ENCODE results near the gene ATP2A1.
A peak's percentile ranks its signal among the peaks of the same experiment; 100 is the strongest.
"Not testable (repeated sequence)": the region's sequence is repeated elsewhere in the genome, so short reads cannot be mapped to it uniquely, and the experiment has no call there.

The ATP2A1 gene

GRCh38 chr16:28883221-28883996, 5.1 kb downstream of the ATP2A1 start:
- WGBS, result 76% methylated on average over 25 of the region's 25 CpGs
- H3K4me1 ChIP-seq (ENCODE audit: insufficient read depth, low read length), result peaks cover 24% of the 10 kb centered on the region

DNA sequence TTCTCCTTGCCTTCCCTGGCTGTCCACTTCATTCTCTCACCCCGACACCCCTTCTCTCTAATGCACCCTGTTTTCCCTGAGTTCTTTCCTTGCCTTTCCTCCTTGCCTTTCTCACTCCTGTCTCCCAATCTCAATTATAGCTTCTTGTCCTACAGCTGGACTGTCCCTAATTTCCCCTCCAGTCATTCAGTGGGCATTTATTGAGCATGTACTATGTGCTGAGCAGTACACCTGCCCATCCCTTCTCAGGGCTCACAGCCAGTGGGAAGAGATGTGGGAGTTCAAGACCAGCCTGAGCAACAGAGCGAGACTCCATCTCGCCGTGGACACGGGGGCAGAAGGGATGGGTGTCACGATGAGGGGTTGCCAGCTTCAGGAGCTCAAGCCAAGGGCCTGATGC, 5.8 kb downstream of the ATP2A1 start:
- Histone ChIP-seq H3K36me3 (ENCODE audit: insufficient read depth, low read length) (no peaks in the 10 kb centered on the region), H3K27ac (ENCODE audit: low read depth, low read length) (no peak overlapping the region), H3K4me3 (ENCODE audit: low read length) (no peak overlapping the region), H3K27me3 (ENCODE audit: insufficient read depth, low read length) (peaks cover 11% of the 10 kb centered on the region), H3K9me3 (ENCODE audit: insufficient read depth, low read depth, low read length) (no peaks in the 10 kb centered on the region), H3K4me1 (ENCODE audit: insufficient read depth, low read length) (peaks cover 20% of the 10 kb centered on the region), H3K9ac (ENCODE audit: low read depth, low read length) (no peak overlapping the region)
- WGBS, result 92% methylated on average over 6 of the region's 6 CpGs

More at GRCh38 chr16:28883221-28883996, 5.1 kb downstream of the ATP2A1 start:
- H3K4me3 ChIP-seq (ENCODE audit: low read length), result no peak overlapping the region
- H3K36me3 ChIP-seq (ENCODE audit: insufficient read depth, low read length), result no peaks in the 10 kb centered on the region
- H3K27me3 ChIP-seq (ENCODE audit: insufficient read depth, low read length), result peaks cover 11% of the 10 kb centered on the region
- H3K27ac ChIP-seq (ENCODE audit: low read depth, low read length), result peak overlapping the region; percentile 30; the same call in 1 of the 2 replicates
- no peaks in the 10 kb centered on the region for H3K9me3 ChIP-seq (ENCODE audit: insufficient read depth, low read depth, low read length)
- H3K9ac ChIP-seq (ENCODE audit: low read depth, low read length), result no peak overlapping the region

DNA sequence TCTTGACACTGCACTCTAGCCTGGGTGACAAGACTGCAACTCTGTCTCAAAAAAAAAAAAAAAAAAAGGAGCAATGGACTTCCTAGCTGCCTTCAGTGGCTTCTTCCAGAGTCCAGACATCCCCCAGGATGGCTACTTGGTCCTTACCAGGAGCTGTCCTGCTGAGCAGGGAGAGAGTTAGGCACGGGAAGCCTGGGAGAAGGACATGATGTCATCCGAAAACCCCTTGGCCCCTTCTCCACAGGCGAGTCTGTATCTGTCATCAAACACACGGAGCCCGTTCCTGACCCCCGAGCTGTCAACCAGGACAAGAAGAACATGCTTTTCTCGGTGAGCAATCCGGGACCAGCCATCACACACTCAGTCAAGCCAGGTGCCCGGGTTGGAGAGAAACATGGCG, 8.7 kb downstream of the ATP2A1 start:
- no peaks in the 10 kb centered on the region for H3K36me3 ChIP-seq (ENCODE audit: insufficient read depth, low read length)
- no peak overlapping the region for H3K27ac ChIP-seq (ENCODE audit: low read depth, low read length)
- peaks cover 14% of the 10 kb centered on the region for H3K4me1 ChIP-seq (ENCODE audit: insufficient read depth, low read length)
- no peaks in the 10 kb centered on the region for H3K27me3 ChIP-seq (ENCODE audit: insufficient read depth, low read length)
- H3K9me3 ChIP-seq (ENCODE audit: insufficient read depth, low read depth, low read length), result no peaks in the 10 kb centered on the region
- H3K4me3 ChIP-seq (ENCODE audit: low read length), result no peak overlapping the region
- H3K9ac ChIP-seq (ENCODE audit: low read depth, low read length), result no peak overlapping the region
- 79% methylated on average over 10 of the region's 10 CpGs for WGBS

GRCh38 chr16:28890355-28890754, 12.1 kb downstream of the ATP2A1 start:
- not testable (repeated sequence) for H3K27ac ChIP-seq (ENCODE audit: low read depth, low read length); H3K9me3 ChIP-seq (ENCODE audit: insufficient read depth, low read depth, low read length); H3K36me3 ChIP-seq (ENCODE audit: insufficient read depth, low read length); H3K4me1 ChIP-seq (ENCODE audit: insufficient read depth, low read length); H3K27me3 ChIP-seq (ENCODE audit: insufficient read depth, low read length); H3K9ac ChIP-seq (ENCODE audit: low read depth, low read length); H3K4me3 ChIP-seq (ENCODE audit: low read length)
- WGBS, result 94% methylated on average over 5 of the region's 5 CpGs

DNA sequence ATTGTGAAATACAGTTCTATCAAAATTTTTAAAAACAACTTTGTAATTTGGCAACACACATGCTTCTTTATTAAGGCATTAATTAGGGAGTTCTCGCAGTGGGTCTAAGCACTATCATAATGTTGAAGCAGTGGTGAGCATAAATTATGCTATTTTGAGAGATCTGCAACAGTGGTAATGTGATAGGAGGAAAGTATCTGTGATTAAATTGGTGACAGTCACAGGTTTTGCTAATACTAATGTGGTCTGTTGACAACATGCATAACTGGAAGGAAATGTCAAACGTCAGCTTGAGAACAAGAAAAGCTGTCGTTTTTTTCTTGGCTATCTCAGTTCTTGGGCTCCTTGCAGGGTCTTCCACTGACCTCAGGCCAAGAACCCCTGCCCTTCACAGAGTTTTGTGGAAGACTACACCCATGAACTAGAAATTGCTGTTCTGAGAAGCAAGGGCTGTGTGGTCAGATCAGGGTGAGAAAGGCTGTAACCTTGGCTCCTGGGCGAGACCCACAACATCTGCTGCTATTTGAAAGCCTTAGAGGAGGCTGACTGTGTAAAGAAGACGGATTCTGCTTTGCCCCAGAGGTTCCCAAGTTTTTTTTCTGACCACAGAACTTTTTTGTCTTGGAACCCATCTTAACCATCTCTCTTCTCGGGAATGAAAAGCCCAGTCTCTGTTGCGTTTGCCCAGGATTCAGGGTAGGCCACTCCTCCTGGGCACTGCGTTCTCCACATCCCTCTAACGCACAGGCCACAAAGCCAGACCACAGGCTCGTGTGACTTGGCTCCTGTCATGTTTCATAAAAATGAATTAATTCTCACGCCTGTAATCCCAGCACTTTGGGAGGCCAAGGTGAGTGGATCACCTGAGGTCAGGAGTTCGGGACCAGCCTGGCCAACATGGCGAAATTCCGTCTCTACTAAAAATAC, 13.9 kb downstream of the ATP2A1 start:
- H3K27me3 ChIP-seq (ENCODE audit: insufficient read depth, low read length), result no peaks in the 10 kb centered on the region
- no peak overlapping the region for H3K27ac ChIP-seq (ENCODE audit: low read depth, low read length)
- WGBS, result 90% methylated on average over 14 of the region's 14 CpGs
- H3K9ac ChIP-seq (ENCODE audit: low read depth, low read length), result no peak overlapping the region
- no peaks in the 10 kb centered on the region for H3K36me3 ChIP-seq (ENCODE audit: insufficient read depth, low read length)
- no peak overlapping the region for H3K4me3 ChIP-seq (ENCODE audit: low read length)
- no peaks in the 10 kb centered on the region for H3K9me3 ChIP-seq (ENCODE audit: insufficient read depth, low read depth, low read length)
- H3K4me1 ChIP-seq (ENCODE audit: insufficient read depth, low read length), result no peaks in the 10 kb centered on the region

GRCh38 chr16:28893291-28893690, 15.0 kb downstream of the ATP2A1 start:
- Histone ChIP-seq H3K4me3 (ENCODE audit: low read length) (no peak overlapping the region), H3K9me3 (ENCODE audit: insufficient read depth, low read depth, low read length) (no peaks in the 10 kb centered on the region), H3K27me3 (ENCODE audit: insufficient read depth, low read length) (no peaks in the 10 kb centered on the region), H3K4me1 (ENCODE audit: insufficient read depth, low read length) (no peaks in the 10 kb centered on the region), H3K27ac (ENCODE audit: low read depth, low read length) (no peak overlapping the region), H3K36me3 (ENCODE audit: insufficient read depth, low read length) (no peaks in the 10 kb centered on the region), H3K9ac (ENCODE audit: low read depth, low read length) (no peak overlapping the region)
- WGBS, result 87% methylated on average over 4 of the region's 4 CpGs

GRCh38 chr16:28895609-28896008, 17.3 kb downstream of the ATP2A1 start:
- Histone ChIP-seq H3K4me3 (ENCODE audit: low read length) (no peak overlapping the region), H3K27ac (ENCODE audit: low read depth, low read length) (no peak overlapping the region), H3K4me1 (ENCODE audit: insufficient read depth, low read length) (no peaks in the 10 kb centered on the region), H3K27me3 (ENCODE audit: insufficient read depth, low read length) (no peaks in the 10 kb centered on the region), H3K9me3 (ENCODE audit: insufficient read depth, low read depth, low read length) (no peaks in the 10 kb centered on the region), H3K36me3 (ENCODE audit: insufficient read depth, low read length) (no peaks in the 10 kb centered on the region), H3K9ac (ENCODE audit: low read depth, low read length) (no peak overlapping the region)
- 92% methylated on average over 4 of the region's 4 CpGs for WGBS

DNA sequence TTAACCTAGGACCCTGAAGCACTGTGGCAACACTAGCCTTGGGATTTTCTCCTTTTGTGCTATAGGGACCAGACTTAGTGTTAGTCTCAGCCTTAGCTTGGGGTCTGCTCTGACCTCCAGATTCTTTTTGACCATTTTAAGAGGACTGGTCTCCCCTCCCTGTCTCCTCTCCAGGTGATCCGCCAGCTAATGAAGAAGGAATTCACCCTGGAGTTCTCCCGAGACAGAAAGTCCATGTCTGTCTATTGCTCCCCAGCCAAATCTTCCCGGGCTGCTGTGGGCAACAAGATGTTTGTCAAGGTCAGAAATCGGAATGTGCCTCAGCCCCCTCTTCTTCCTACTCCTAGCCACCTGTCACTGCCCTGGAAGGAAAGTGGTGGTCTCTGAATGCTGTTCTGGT, 19.5 kb downstream of the ATP2A1 start:
- H3K4me1 ChIP-seq (ENCODE audit: insufficient read depth, low read length), result no peaks in the 10 kb centered on the region
- no peaks in the 10 kb centered on the region for H3K9me3 ChIP-seq (ENCODE audit: insufficient read depth, low read depth, low read length)
- WGBS, result 75% methylated on average over 4 of the region's 4 CpGs
- no peaks in the 10 kb centered on the region for H3K36me3 ChIP-seq (ENCODE audit: insufficient read depth, low read length)
- H3K27ac ChIP-seq (ENCODE audit: low read depth, low read length), result no peak overlapping the region
- no peak overlapping the region for H3K9ac ChIP-seq (ENCODE audit: low read depth, low read length)
- no peaks in the 10 kb centered on the region for H3K27me3 ChIP-seq (ENCODE audit: insufficient read depth, low read length)
- H3K4me3 ChIP-seq (ENCODE audit: low read length), result no peak overlapping the region

DNA sequence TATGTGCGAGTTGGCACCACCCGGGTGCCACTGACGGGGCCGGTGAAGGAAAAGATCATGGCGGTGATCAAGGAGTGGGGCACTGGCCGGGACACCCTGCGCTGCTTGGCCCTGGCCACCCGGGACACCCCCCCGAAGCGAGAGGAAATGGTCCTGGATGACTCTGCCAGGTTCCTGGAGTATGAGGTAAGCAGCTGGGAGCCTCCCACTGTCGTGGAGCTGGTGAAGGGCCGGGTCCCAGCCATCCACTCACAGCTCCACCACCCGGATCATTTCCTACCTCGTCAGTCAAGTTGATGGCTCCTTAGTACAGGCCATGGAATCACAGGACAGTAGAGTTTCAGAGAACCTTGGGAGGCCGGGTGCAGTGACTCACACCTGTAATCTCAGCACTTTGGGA, 20.0 kb downstream of the ATP2A1 start:
- WGBS, result 90% methylated on average over 15 of the region's 15 CpGs
- H3K27me3 ChIP-seq (ENCODE audit: insufficient read depth, low read length), result no peaks in the 10 kb centered on the region
- H3K27ac ChIP-seq (ENCODE audit: low read depth, low read length), result no peak overlapping the region
- H3K9me3 ChIP-seq (ENCODE audit: insufficient read depth, low read depth, low read length), result no peaks in the 10 kb centered on the region
- H3K4me3 ChIP-seq (ENCODE audit: low read length), result no peak overlapping the region
- no peak overlapping the region for H3K9ac ChIP-seq (ENCODE audit: low read depth, low read length)
- no peaks in the 10 kb centered on the region for H3K4me1 ChIP-seq (ENCODE audit: insufficient read depth, low read length)
- no peaks in the 10 kb centered on the region for H3K36me3 ChIP-seq (ENCODE audit: insufficient read depth, low read length)

- 84% methylated on average over 4 of the region's 4 CpGs for WGBS
- H3K36me3 ChIP-seq (ENCODE audit: insufficient read depth, low read length), result no peaks in the 10 kb centered on the region
Observed at GRCh38 chr16:28898942-28899341, 20.7 kb downstream of the ATP2A1 start.

DNA sequence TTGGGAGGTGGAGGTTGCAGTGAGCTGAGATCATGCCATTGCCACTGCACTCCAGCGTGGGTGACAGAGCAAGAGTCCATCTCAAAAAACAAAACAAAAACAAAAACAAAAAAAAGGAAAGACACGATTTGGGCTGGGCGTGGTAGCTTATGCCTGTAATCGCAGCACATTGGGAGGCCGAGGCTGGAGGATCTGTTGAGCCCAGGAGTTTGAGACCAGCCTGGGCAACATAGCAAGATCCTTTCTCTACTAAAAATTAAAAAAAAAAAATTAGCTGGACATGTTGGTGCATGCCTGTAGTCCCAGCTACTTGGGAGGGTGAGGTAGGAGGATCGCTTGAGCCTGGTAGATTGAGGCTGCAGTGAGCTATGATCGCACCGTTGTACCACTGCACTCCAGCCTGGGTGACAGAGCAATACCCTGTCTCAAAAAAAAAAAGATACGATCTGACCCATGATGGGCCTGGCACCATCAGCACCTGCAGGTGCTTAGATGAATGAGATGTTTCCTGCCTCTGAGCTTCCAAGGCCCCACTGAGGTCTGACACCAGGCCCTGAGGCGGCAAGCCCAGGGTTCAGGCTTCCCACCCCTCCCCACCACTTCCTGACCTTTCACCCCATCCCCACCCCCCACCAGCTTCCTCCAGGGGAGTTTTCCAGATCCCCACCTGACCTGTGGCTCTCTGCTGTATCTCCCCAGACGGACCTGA, 21.7 kb downstream of the ATP2A1 start:
- Histone ChIP-seq H3K36me3 (ENCODE audit: insufficient read depth, low read length) (0 out of 2 replicates have a peak, but pooled peaks cover 1% of the 10 kb centered on the region), H3K27ac (ENCODE audit: low read depth, low read length) (no peak overlapping the region), H3K4me3 (ENCODE audit: low read length) (no peak overlapping the region), H3K9ac (ENCODE audit: low read depth, low read length) (no peak overlapping the region; the same call in 1 of the 2 replicates), H3K9me3 (ENCODE audit: insufficient read depth, low read depth, low read length) (no peaks in the 10 kb centered on the region), H3K4me1 (ENCODE audit: insufficient read depth, low read length) (no peaks in the 10 kb centered on the region), H3K27me3 (ENCODE audit: insufficient read depth, low read length) (no peaks in the 10 kb centered on the region)
- WGBS, result 93% methylated on average over 11 of the region's 11 CpGs

More at GRCh38 chr16:28898942-28899341, 20.7 kb downstream of the ATP2A1 start:
- Histone ChIP-seq H3K27ac (ENCODE audit: low read depth, low read length) (no peak overlapping the region), H3K4me1 (ENCODE audit: insufficient read depth, low read length) (no peaks in the 10 kb centered on the region), H3K9ac (ENCODE audit: low read depth, low read length) (no peak overlapping the region), H3K27me3 (ENCODE audit: insufficient read depth, low read length) (no peaks in the 10 kb centered on the region), H3K4me3 (ENCODE audit: low read length) (no peak overlapping the region), H3K9me3 (ENCODE audit: insufficient read depth, low read depth, low read length) (no peaks in the 10 kb centered on the region)
